Neuronal stem cell (in vitro differentiated cells): ENCODE measurements around the gene OTOP2.

Experiments
- DNase-seq: peaks from one replicate; pipeline ENCODE4 v3.0.0-alpha.2; 2013; ENCODE audit warnings: low spot score
- H2AFZ ChIP-seq: one replicate; pipeline ENCODE4 v1.6.1; 2013; ENCODE audit warnings: mild to moderate bottlenecking, low read length, inconsistent platforms
- H2AK5ac ChIP-seq: 2 replicates; pipeline ENCODE4 v1.6.1; 2013; ENCODE audit warnings: low read depth, mild to moderate bottlenecking, inconsistent platforms, low read length, moderate library complexity, mixed read lengths
- H2BK120ac ChIP-seq: 2 replicates; pipeline ENCODE4 v1.6.1; 2013; ENCODE audit warnings: low read depth, mild to moderate bottlenecking, inconsistent platforms, low read length, moderate library complexity, mixed read lengths
- H2BK12ac ChIP-seq: one replicate; pipeline ENCODE4 v1.6.1; 2013; ENCODE audit warnings: low read length, inconsistent platforms
- H2BK15ac ChIP-seq: 2 replicates; pipeline ENCODE4 v1.6.1; 2013; ENCODE audit warnings: mild to moderate bottlenecking, low read length, inconsistent platforms, mixed read lengths
- H2BK5ac ChIP-seq: one replicate; pipeline ENCODE4 v1.6.1; 2013; ENCODE audit warnings: inconsistent platforms, mild to moderate bottlenecking, low read length, moderate library complexity
- H3K14ac ChIP-seq: one replicate; pipeline ENCODE4 v1.6.1; 2013; ENCODE audit warnings: low read length, inconsistent platforms
- H3K18ac ChIP-seq: 2 replicates; pipeline ENCODE4 v1.6.1; 2013; ENCODE audit warnings: low read length, inconsistent platforms
- H3K23ac ChIP-seq: 2 replicates; pipeline ENCODE4 v1.6.1; 2013; ENCODE audit warnings: low read depth, mild to moderate bottlenecking, mixed read lengths, low read length, inconsistent platforms; ENCODE audit not compliant: poor library complexity
- H3K27ac ChIP-seq: replicated peaks from 3 replicates; pipeline ENCODE4 v1.5.1; 2013; ENCODE audit warnings: low read length, inconsistent platforms
- H3K27me3 ChIP-seq, 3 experiments: 2 replicates each; pipeline ENCODE4 v1.6.1; 2013; ENCODE audit warnings: low read length in 3 of 3, mild to moderate bottlenecking in 2 of 3, inconsistent platforms in 1 of 3, low read depth in 1 of 3, mixed read lengths in 1 of 3, moderate library complexity in 1 of 3; ENCODE audit not compliant: control insufficient read depth in 3 of 3, insufficient read depth in 3 of 3
- H3K36me3 ChIP-seq, 2 donors: replicated peaks in 1 of 2; 2 replicates each; pipeline ENCODE4 v1.6.1; 2013; ENCODE audit warnings: low read length in 2 of 2; ENCODE audit not compliant: control insufficient read depth in 2 of 2, insufficient read depth in 2 of 2
- H3K4ac ChIP-seq: 2 replicates; pipeline ENCODE4 v1.6.1; 2013; ENCODE audit warnings: inconsistent platforms, mild to moderate bottlenecking, low read length, moderate library complexity
- H3K4me1 ChIP-seq, 2 donors: 1 replicate in 1 of 2; 2 replicates in 1 of 2; pipeline ENCODE4 v1.6.1; 2013; ENCODE audit warnings: low read length in 2 of 2, low read depth in 1 of 2; ENCODE audit not compliant: control insufficient read depth in 2 of 2, insufficient read depth in 1 of 2
- H3K4me2 ChIP-seq: one replicate; pipeline ENCODE4 v1.6.1; 2013; ENCODE audit warnings: mild to moderate bottlenecking, low read length, inconsistent platforms; ENCODE audit not compliant: insufficient read depth, poor library complexity, severe bottlenecking
- H3K4me3 ChIP-seq, 2 donors: 2 replicates each; pipeline ENCODE4 v1.5.1; 2013; ENCODE audit warnings: low read length in 2 of 2, mild to moderate bottlenecking in 2 of 2, inconsistent platforms in 1 of 2, moderate library complexity in 1 of 2
- H3K79me1 ChIP-seq: one replicate; pipeline ENCODE4 v1.6.1; 2013; ENCODE audit warnings: low read depth, mild to moderate bottlenecking, inconsistent platforms, low read length, moderate library complexity
- H3K9ac ChIP-seq: one replicate; pipeline ENCODE4 v1.6.1; 2013; ENCODE audit warnings: mild to moderate bottlenecking, low read depth, low read length, inconsistent platforms; ENCODE audit not compliant: poor library complexity
- H3K9me3 ChIP-seq, 2 donors: replicated peaks in 1 of 2; 2 replicates each; pipeline versions ENCODE3 to v1.6.1; 2013; ENCODE audit warnings: low read length in 2 of 2, mild to moderate bottlenecking in 2 of 2, inconsistent platforms in 1 of 2, low read depth in 1 of 2, mixed read lengths in 1 of 2, moderate library complexity in 1 of 2; ENCODE audit not compliant: control insufficient read depth in 2 of 2, insufficient read depth in 1 of 2
- H4K8ac ChIP-seq: one replicate; pipeline ENCODE4 v1.6.1; 2013; ENCODE audit warnings: low read depth, mild to moderate bottlenecking, inconsistent platforms, low read length, moderate library complexity
- H4K91ac ChIP-seq: one replicate; pipeline ENCODE4 v1.6.1; 2013; ENCODE audit warnings: low read length, low read depth, mild to moderate bottlenecking, inconsistent platforms; ENCODE audit not compliant: poor library complexity
- WGBS, 2 donors: extraction: QIAGEN DNeasy Blood & Tissue Kit; methylation state at CpG; one replicate each; pipeline ENCODE4 v1.1.7; 2013; ENCODE audit warnings: missing lambda C conversion rate in 2 of 2, mixed read lengths in 1 of 2; ENCODE audit not compliant: insufficient read length in 2 of 2, insufficient replicate concordance in 1 of 2; ENCODE audit errors: extremely low coverage in 2 of 2; 5-methylcytosine and 5-hydroxymethylcytosine counted together

OTOP2 gene

GRCh38 chr17:74890554-74890953 is 33.5 kb upstream of the OTOP2 start:
- H3K4ac ChIP-seq = no peak overlapping the region
- no peaks in the 10 kb centered on the region for H3K79me1 ChIP-seq
- H2AK5ac ChIP-seq = no peak overlapping the region
- no peak overlapping the region for H2AFZ ChIP-seq
- H4K91ac ChIP-seq = no peak overlapping the region
- H2BK5ac ChIP-seq = no peak overlapping the region
- no peak overlapping the region for H3K4me2 ChIP-seq
- no peak overlapping the region for H3K4me3 ChIP-seq
- WGBS, 2 donors = no CpG with 5 or more reads among the region's 7 CpGs
- no peak overlapping the region for H3K27ac ChIP-seq
- H3K9me3 ChIP-seq = no peaks in the 10 kb centered on the region
- H2BK120ac ChIP-seq = no peak overlapping the region
- H3K4me1 ChIP-seq = peaks cover 0 to 7% of the 10 kb centered on the region in 2 donors
- H3K14ac ChIP-seq = no peak overlapping the region
- H3K23ac ChIP-seq = no peak overlapping the region
- peaks cover 16 to 75% (median 37%) of the 10 kb centered on the region in 3 experiments for H3K27me3 ChIP-seq
- DNase-seq = no peak
- H2BK15ac ChIP-seq = no peak overlapping the region
- no peaks in the 10 kb centered on the region for H3K36me3 ChIP-seq
- no peak overlapping the region for H3K18ac ChIP-seq
- H4K8ac ChIP-seq = no peak overlapping the region
- no peak overlapping the region for H2BK12ac ChIP-seq
- no peak overlapping the region for H3K9ac ChIP-seq

GRCh38 chr17:74892013-74892841 is 31.8 kb upstream of the OTOP2 start:
- H2AFZ ChIP-seq = no peak overlapping the region
- peak overlapping the region; percentile 66 for H2BK5ac ChIP-seq
- H2BK12ac ChIP-seq = no peak overlapping the region
- no peak overlapping the region for H3K23ac ChIP-seq
- H2BK15ac ChIP-seq = peak overlapping the region; percentile 49
- no peak overlapping the region for H3K4me2 ChIP-seq
- H3K27me3 ChIP-seq = peaks cover 16 to 91% (median 46%) of the 10 kb centered on the region in 3 experiments
- peak overlapping the region; percentile 90 for H2AK5ac ChIP-seq
- peak overlapping the region; percentile 89 for H3K14ac ChIP-seq
- no peaks in the 10 kb centered on the region for H3K79me1 ChIP-seq
- H3K9me3 ChIP-seq = no peaks in the 10 kb centered on the region
- peaks cover 0 to 7% of the 10 kb centered on the region in 2 donors for H3K4me1 ChIP-seq
- no CpG with 5 or more reads among the region's 20 CpGs for WGBS, 2 donors
- peak overlapping the region; percentile 71 for H3K18ac ChIP-seq
- H4K91ac ChIP-seq = no peak overlapping the region
- H3K27ac ChIP-seq = no peak overlapping the region
- H3K9ac ChIP-seq = peak overlapping the region; percentile 70
- no peaks in the 10 kb centered on the region for H3K36me3 ChIP-seq
- H3K4me3 ChIP-seq = no peak overlapping the region
- no peak overlapping the region for H4K8ac ChIP-seq
- no peak overlapping the region for H3K4ac ChIP-seq
- no peak overlapping the region for H2BK120ac ChIP-seq
- no peak for DNase-seq

- Histone ChIP-seq H2BK15ac (peak within 1 kb of the TSS; percentile 17), H3K4me1 (peaks cover 0 to 7% of the 10 kb centered on the region in 2 donors), H3K27me3 (peaks cover 16 to 94% (median 46%) of the 10 kb centered on the region in 3 experiments), H3K27ac (no peak within 1 kb of the TSS), H3K14ac (peak within 1 kb of the TSS; percentile 89), H3K18ac (peak within 1 kb of the TSS; percentile 94), H3K9me3 (no peaks in the 10 kb centered on the region), H4K91ac (no peak within 1 kb of the TSS), H3K36me3 (no peaks in the 10 kb centered on the region), H3K4me2 (peak within 1 kb of the TSS; percentile 86), H3K4ac (no peak within 1 kb of the TSS), H3K4me3 (peak within 1 kb of the TSS in 1 of 2 donors; percentile 74), H3K79me1 (no peaks in the 10 kb centered on the region), H2AK5ac (peak within 1 kb of the TSS; percentile 90), H2AFZ (peak within 1 kb of the TSS; percentile 43), H2BK5ac (peak within 1 kb of the TSS; percentile 66), H3K23ac (peak within 1 kb of the TSS; percentile 97), H2BK12ac (peak within 1 kb of the TSS; percentile 22), H3K9ac (peak within 1 kb of the TSS; percentile 89), H4K8ac (no peak within 1 kb of the TSS), H2BK120ac (no peak within 1 kb of the TSS)
- DNase-seq = no peak
- WGBS, 2 donors = no CpG with 5 or more reads among the region's 86 CpGs
These were observed 30.8 kb upstream of the OTOP2 start, which contains the start of gene FADS6 for GRCh38 chr17:74892974-74893911. Gene FADS6 (minus strand): TSS chr17:74893633. CDS start chr17:74893595, 38 bp downstream.
